HCT116 (cell line): ENCODE measurements around the gene SH3D19. TPM values are rescaled to one million over a fixed set of nuclear protein-coding genes. Genes with fewer than 3 reads are reported as not detected.

Source experiments
- ATAC-seq: fragments of 200-7000 bp; cut with Tn5 transposase; 2 replicates; pipeline ENCODE4 v1.9.1; 2020; ENCODE audit warnings: mild to moderate bottlenecking, moderate library complexity
- BruUV-seq: library from RNA; stranded (reverse); fragments of 400-500 nt; replicated peaks from 2 replicates; lab custom pipeline; 2021; lab: Mats Ljungman, UMichigan
- CTCF ChIA-PET: fragments of 300-600 bp; sonication (Branson Sonifier 250); formaldehyde crosslinking; loops from one replicate; lab custom pipeline; 2021; ENCODE audit warnings: antibody characterized with exemption; lab: Charles Lee
- POLR2A ChIA-PET: fragments of 300-600, 350-600 bp; sonication (Branson Sonifier 250); formaldehyde crosslinking; loops from one replicate; lab custom pipeline; 2021; ENCODE audit warnings: antibody characterized with exemption; lab: Charles Lee
- RAD21 ChIA-PET, 2 experiments: fragments of 300-600 bp; sonication (Branson Sonifier 250); formaldehyde crosslinking; loops; one replicate each; lab custom pipeline; 2023; ENCODE audit warnings: low total read pairs in 2 of 2; ENCODE audit not compliant: uncharacterized antibody in 2 of 2, unreplicated experiment in 2 of 2, low non-redundant PET in 1 of 2; lab: Charles Lee
- DNase-seq: peaks from one replicate; pipeline ENCODE4 v3.0.0-alpha.2; 2010; ENCODE audit warnings: low read depth, low spot score
- H2AFZ ChIP-seq: fragments of 200-600 bp; shearing (Covaris generic), sonication (generic); 2 replicates; pipeline ENCODE4 v1.6.1; 2017; ENCODE audit warnings: low read depth, mixed run types, mixed read lengths, antibody characterized with exemption, low read length; ENCODE audit not compliant: poor library complexity, severe bottlenecking
- H3K27ac ChIP-seq: 2 replicates; pipeline ENCODE4 v1.5.1; 2012; ENCODE audit warnings: low read depth, low read length
- H3K27me3 ChIP-seq: fragments of 200-600 bp; sonication (generic); 2 replicates; pipeline ENCODE4 v1.6.1; 2016; ENCODE audit warnings: mixed run types, low read length, mixed read lengths; ENCODE audit not compliant: insufficient read depth
- H3K36me3 ChIP-seq, 2 experiments: fragments of 200-500 bp in 1 of 2; fragments of 200-600 bp in 1 of 2; sonication (Bioruptor generic) in 1 of 2; sonication (generic) in 1 of 2; 2 replicates each; pipeline versions ENCODE4 v1.5.1 to v1.6.1; 2014 to 2016; ENCODE audit warnings: low read length in 2 of 2, inconsistent platforms in 1 of 2, mixed read lengths in 1 of 2, mixed run types in 1 of 2; ENCODE audit not compliant: insufficient read depth in 2 of 2, control insufficient read depth in 1 of 2
- H3K4me1 ChIP-seq, 2 experiments: fragments of 200-600 bp in 1 of 2; sonication (generic) in 1 of 2; 2 replicates each; pipeline versions ENCODE4 v1.5.1 to v1.6.1; 2012 to 2017; ENCODE audit warnings: low read length in 2 of 2, inconsistent platforms in 1 of 2, mild to moderate bottlenecking in 1 of 2, mixed read lengths in 1 of 2, mixed run types in 1 of 2, moderate library complexity in 1 of 2; ENCODE audit not compliant: insufficient read depth in 2 of 2, control insufficient read depth in 1 of 2
- H3K4me2 ChIP-seq: fragments of 200-600 bp; sonication (generic); 2 replicates; pipeline ENCODE4 v1.6.1; 2017; ENCODE audit warnings: mixed run types, low read length, mixed read lengths
- H3K4me3 ChIP-seq, 2 experiments: fragments of 200-600 bp in 1 of 2; sonication (generic) in 1 of 2; replicated peaks in 1 of 2; 2 replicates each; pipeline ENCODE4 v1.5.1; 2011 to 2016; ENCODE audit warnings: low read length in 2 of 2, control low read depth in 1 of 2, low read depth in 1 of 2, mild to moderate bottlenecking in 1 of 2, mixed read lengths in 1 of 2, mixed run types in 1 of 2
- H3K79me2 ChIP-seq: fragments of 200-600 bp; sonication (generic); 2 replicates; pipeline ENCODE4 v1.6.1; 2017; ENCODE audit warnings: mild to moderate bottlenecking, mixed run types, low read length, moderate library complexity, mixed read lengths; ENCODE audit not compliant: insufficient read depth
- H3K9ac ChIP-seq: fragments of 200-600 bp; sonication (generic); 2 replicates; pipeline ENCODE4 v1.6.1; 2016; ENCODE audit warnings: low read length, mixed read lengths
- H3K9me2 ChIP-seq: fragments of 200-600 bp; sonication (generic), shearing (Covaris generic); 2 replicates; pipeline ENCODE4 v1.6.1; 2017; ENCODE audit warnings: mixed run types, mild to moderate bottlenecking, moderate library complexity; ENCODE audit not compliant: insufficient read depth
- H3K9me3 ChIP-seq, 2 experiments: fragments of 200-500 bp in 1 of 2; fragments of 200-600 bp in 1 of 2; sonication (Bioruptor generic) in 1 of 2; sonication (generic) in 1 of 2; 2 replicates each; pipeline ENCODE4 v1.6.1; 2014 to 2017; ENCODE audit warnings: low read length in 2 of 2, mixed read lengths in 2 of 2, inconsistent platforms in 1 of 2, low read depth in 1 of 2, mild to moderate bottlenecking in 1 of 2, mixed run types in 1 of 2, moderate library complexity in 1 of 2; ENCODE audit not compliant: control insufficient read depth in 1 of 2, insufficient read depth in 1 of 2
- H4K20me1 ChIP-seq: fragments of 200-600 bp; sonication (generic), shearing (Covaris generic); 2 replicates; pipeline ENCODE4 v1.6.1; 2017; ENCODE audit warnings: mixed run types, mild to moderate bottlenecking, moderate library complexity; ENCODE audit not compliant: insufficient read depth
- ATF3 ChIP-seq: IDR thresholded peaks from 2 replicates; pipeline ENCODE4 v1.6.1; 2012
- CBX3 ChIP-seq: IDR thresholded peaks from 2 replicates; pipeline ENCODE4 v1.6.1; 2012; ENCODE audit warnings: low read depth
- CEBPB ChIP-seq: IDR thresholded peaks from 2 replicates; pipeline ENCODE4 v1.6.1; 2012; ENCODE audit warnings: low read depth
- CTCF ChIP-seq, 3 experiments: fragments of 200-600 bp in 1 of 3; sonication (generic) in 1 of 3; IDR thresholded peaks in 2 of 3; conservative IDR thresholded peaks in 1 of 3; 2 replicates each; pipeline ENCODE4 v1.5.1; 2012 to 2017; ENCODE audit warnings: low read depth in 2 of 3, low read length in 2 of 3, antibody characterized with exemption in 1 of 3, borderline replicate concordance in 1 of 3, control low read depth in 1 of 3, mild to moderate bottlenecking in 1 of 3, mixed read lengths in 1 of 3, mixed run types in 1 of 3, moderate library complexity in 1 of 3; ENCODE audit not compliant: insufficient read depth in 1 of 3
- EGR1 ChIP-seq: IDR thresholded peaks from 2 replicates; pipeline ENCODE4 v1.6.1; 2012; ENCODE audit warnings: low read depth
- EZH2 ChIP-seq: fragments of 200-600 bp; sonication (generic); IDR thresholded peaks from 2 replicates; pipeline ENCODE4 v1.6.1; 2017; ENCODE audit warnings: antibody characterized with exemption, mixed run types
- EZH2phosphoT487 ChIP-seq: fragments of 200-600 bp; IDR thresholded peaks from 2 replicates; pipeline ENCODE4 v1.6.1; 2018; ENCODE audit warnings: antibody characterized with exemption, borderline replicate concordance
- FOSL1 ChIP-seq: IDR thresholded peaks from 2 replicates; pipeline ENCODE4 v1.6.1; 2012; ENCODE audit warnings: low read depth
- JUND ChIP-seq: IDR thresholded peaks from 2 replicates; pipeline ENCODE4 v1.6.1; 2012
- MAX ChIP-seq: IDR thresholded peaks from 2 replicates; pipeline ENCODE4 v1.6.1; 2012
- REST ChIP-seq: IDR thresholded peaks from 2 replicates; pipeline ENCODE4 v1.6.1; 2012; ENCODE audit warnings: low read depth
- SP1 ChIP-seq: IDR thresholded peaks from 2 replicates; pipeline ENCODE4 v1.6.1; 2012; ENCODE audit warnings: low read depth
- SRF ChIP-seq: IDR thresholded peaks from 2 replicates; pipeline ENCODE4 v1.6.1; 2012; ENCODE audit warnings: low read depth
- TCF7L2 ChIP-seq: IDR thresholded peaks from 2 replicates; pipeline ENCODE4 v1.7.0; 2011; ENCODE audit warnings: borderline replicate concordance, inconsistent platforms; ENCODE audit not compliant: insufficient read depth, insufficient read length; ENCODE audit errors: extremely low read depth
- YY1 ChIP-seq: IDR thresholded peaks from 2 replicates; pipeline ENCODE4 v1.6.1; 2011; ENCODE audit warnings: low read length, low read depth, moderate library complexity, mild to moderate bottlenecking; ENCODE audit not compliant: insufficient replicate concordance; ENCODE audit errors: extremely low read depth
- ZBTB33 ChIP-seq: IDR thresholded peaks from 2 replicates; pipeline ENCODE4 v1.6.1; 2011; ENCODE audit warnings: mild to moderate bottlenecking, low read length, moderate library complexity; ENCODE audit not compliant: insufficient replicate concordance; ENCODE audit errors: extremely low read depth
- ZFX ChIP-seq: fragments of 450-650 bp; IDR thresholded peaks from 2 replicates; pipeline ENCODE4 v1.6.1; 2017
- ZNF274 ChIP-seq: fragments of 200-500 bp; sonication (Bioruptor generic); IDR thresholded peaks from 2 replicates; pipeline ENCODE4 v1.6.1; 2014; ENCODE audit warnings: mild to moderate bottlenecking, low read depth, low read length, inconsistent platforms
- intact Hi-C: fragments of 100-400 bp; cut with micrococcal nuclease; formaldehyde crosslinking; loops from 2 replicates; pipeline ENCODE4 v1.10.0; 2022
- total RNA-seq: library from RNA; stranded (reverse); gene quantifications from one replicate; pipeline ENCODE4 v1.2.1, GENCODE V29; 2021; ENCODE audit not compliant: unreplicated experiment

Gene SH3D19
- total RNA-seq, 1 experiment from 2014 or later = 37.5 TPM

- DNase-seq (peak; percentile 44), ATAC-seq (peak; percentile 96)
- intact Hi-C loops = no loop called here
- ChIA-PET RAD21 (interaction anchor here in 1 of 2 experiments (0.7 kb wide), 1 partner anchor 37 kb away, joined by 3 read pairs; no protein-coding TSS in a partner anchor), POLR2A (no interaction called here), CTCF (no interaction called here)
- peak overlapping the region; percentile 58 for H3K4me2 ChIP-seq
- H3K79me2 ChIP-seq = no peaks in the 10 kb centered on the region
- no peak overlapping the region for H3K4me3 ChIP-seq
- no peak overlapping the region for H2AFZ ChIP-seq
- peaks cover 10 to 24% of the 10 kb centered on the region in 2 experiments for H3K4me1 ChIP-seq
- no TSS peak for BruUV-seq
- no peaks in the 10 kb centered on the region for H3K27me3 ChIP-seq
- no peaks in the 10 kb centered on the region for H3K36me3 ChIP-seq
- 0 out of 2 replicates have a peak overlapping the region, but pooled peaks have one; percentile 19 for H3K27ac ChIP-seq
- H4K20me1 ChIP-seq = no peaks in the 10 kb centered on the region
- H3K9ac ChIP-seq = peak overlapping the region; percentile 16
- H3K9me3 ChIP-seq = no peaks in the 10 kb centered on the region
- H3K9me2 ChIP-seq = no peaks in the 10 kb centered on the region
- TF ChIP-seq FOSL1 (peak; percentile 61), EZH2 (no peak), CTCF (IDR thresholded peaks at IDR 0.05 in 2 of 3, conservative IDR thresholded peaks at IDR 0.05 in 1 of 3; ENCODE audit: borderline replicate concordance in 1 of 3, insufficient read depth in 1 of 3, low read depth in 2 of 3, low read length in 2 of 3) (no peak), EGR1 (no peak), CEBPB (no peak), ZBTB33 (no peak), SP1 (peak; percentile 38), ZNF274 (no peak), CBX3 (0 out of 2 replicates have a peak, but pooled peaks have one; percentile 25), SRF (no peak), ATF3 (no peak), EZH2phosphoT487 (no peak), REST (no peak), TCF7L2 (no peak), JUND (peak; percentile 44), MAX (no peak), ZFX (no peak), YY1 (no peak)
Observed at GRCh38 chr4:151184523-151185458, 140.6 kb downstream of the SH3D19 start.
